HEK293T (cell line): ENCODE data around the gene CHP2.

ENCODE experiments used
- BHLHE40 ChIP-seq: fragments of 450-650 bp; IDR thresholded peaks from 2 replicates; pipeline ENCODE4 v1.6.1; 2016; ENCODE audit warnings: mild to moderate bottlenecking, moderate library complexity, borderline replicate concordance
- ELF4 ChIP-seq: fragments of 450-650 bp; IDR thresholded peaks from 2 replicates; pipeline ENCODE4 v1.6.1; 2017; ENCODE audit warnings: antibody characterized with exemption
- FOXA1 ChIP-seq: fragments of 450-650 bp; IDR thresholded peaks from 2 replicates; pipeline ENCODE4 v1.6.1; 2016; ENCODE audit warnings: mild to moderate bottlenecking
- FOXK2 ChIP-seq: fragments of 450-650 bp; IDR thresholded peaks from 2 replicates; pipeline ENCODE4 v1.6.1; 2016; ENCODE audit warnings: mild to moderate bottlenecking
- FOXM1 ChIP-seq: fragments of 450-650 bp; IDR thresholded peaks from 2 replicates; pipeline ENCODE4 v1.6.1; 2017; ENCODE audit warnings: mild to moderate bottlenecking, borderline replicate concordance
- LEF1 ChIP-seq: fragments of 450-650 bp; IDR thresholded peaks from 2 replicates; pipeline ENCODE4 v1.6.1; 2017; ENCODE audit warnings: mild to moderate bottlenecking, borderline replicate concordance
- NFRKB ChIP-seq: fragments of 450-650 bp; IDR thresholded peaks from 2 replicates; pipeline ENCODE4 v1.6.1; 2016; ENCODE audit warnings: mild to moderate bottlenecking, moderate library complexity
- SP1 ChIP-seq: fragments of 450-650 bp; IDR thresholded peaks from 2 replicates; pipeline ENCODE4 v1.6.1; 2017
- SUZ12 ChIP-seq: fragments of 450-650 bp; IDR thresholded peaks from 2 replicates; pipeline ENCODE4 v1.6.1; 2016; ENCODE audit warnings: mild to moderate bottlenecking
- TARDBP ChIP-seq: fragments of 450-650 bp; IDR thresholded peaks from 2 replicates; pipeline ENCODE4 v1.6.1; 2016
- ZNF384 ChIP-seq: fragments of 450-650 bp; IDR thresholded peaks from 2 replicates; pipeline ENCODE4 v1.6.1; 2016
- TF ChIP-seq, protein P1 (sequence below): fragments of 450-650 bp; IDR thresholded peaks from 2 replicates; pipeline ENCODE4 v1.6.1; 2016

DNA sequence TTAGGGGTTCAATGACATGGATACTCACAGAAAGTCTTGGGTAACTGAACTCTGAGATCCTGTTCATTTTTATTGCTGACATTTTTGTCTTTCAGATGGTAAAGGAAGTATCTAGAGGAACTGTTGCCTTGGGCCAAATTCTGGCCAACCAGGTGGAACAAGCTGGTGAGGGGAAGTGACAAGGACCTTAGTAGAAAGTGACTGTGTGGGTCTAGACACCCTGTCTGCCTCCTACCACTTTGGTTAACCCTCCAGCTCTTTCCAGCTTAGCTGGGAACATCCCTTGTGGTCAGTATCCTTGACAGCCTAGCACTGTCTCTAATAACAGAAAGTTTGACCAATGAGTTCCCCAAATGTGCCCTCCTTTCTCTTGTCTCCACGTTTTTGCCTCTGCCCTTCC is 52.2 kb downstream of the CHP2 start:
- TF ChIP-seq FOXM1 (no peak), SP1 (no peak), TARDBP (no peak), FOXK2 (no peak), BHLHE40 (no peak), FOXA1 (no peak), NFRKB (no peak), ELF4 (no peak), SUZ12 (no peak), ZNF384 (no peak), LEF1 (no peak)
- TF ChIP-seq, protein P1, sequence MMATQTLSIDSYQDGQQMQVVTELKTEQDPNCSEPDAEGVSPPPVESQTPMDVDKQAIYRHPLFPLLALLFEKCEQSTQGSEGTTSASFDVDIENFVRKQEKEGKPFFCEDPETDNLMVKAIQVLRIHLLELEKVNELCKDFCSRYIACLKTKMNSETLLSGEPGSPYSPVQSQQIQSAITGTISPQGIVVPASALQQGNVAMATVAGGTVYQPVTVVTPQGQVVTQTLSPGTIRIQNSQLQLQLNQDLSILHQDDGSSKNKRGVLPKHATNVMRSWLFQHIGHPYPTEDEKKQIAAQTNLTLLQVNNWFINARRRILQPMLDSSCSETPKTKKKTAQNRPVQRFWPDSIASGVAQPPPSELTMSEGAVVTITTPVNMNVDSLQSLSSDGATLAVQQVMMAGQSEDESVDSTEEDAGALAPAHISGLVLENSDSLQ, result no peak
